Measurements from ENCODE around the gene VWA3B.

Gene VWA3B

GRCh38 chr2:98102878-98103277, 15.9 kb downstream of the VWA3B start:
- TF ChIP-seq Cebpa-rat (IDR thresholded peaks at IDR 0.05): no peak
- H3K27me3 ChIP-seq: no peaks in the 10 kb centered on the region
- peaks cover 15% of the 10 kb centered on the region for H3K9me3 ChIP-seq
- no peak overlapping the region for H3K27ac ChIP-seq
- no peak overlapping the region for H3K4me3 ChIP-seq
- H4K20me1 ChIP-seq: no peaks in the 10 kb centered on the region
- no peak overlapping the region for H3K9ac ChIP-seq
- H3K4me2 ChIP-seq: no peak overlapping the region
- H3K36me3 ChIP-seq: no peaks in the 10 kb centered on the region
- no peaks in the 10 kb centered on the region for H3K4me1 ChIP-seq

- no peaks in the 10 kb centered on the region for H3K27me3 ChIP-seq
- no peak overlapping the region for H3K27ac ChIP-seq
- no peaks in the 10 kb centered on the region for H3K36me3 ChIP-seq
- no peak overlapping the region for H3K4me2 ChIP-seq
- no peak overlapping the region for H3K4me3 ChIP-seq
- no peak overlapping the region for H3K9ac ChIP-seq
- H3K9me3 ChIP-seq: peaks cover 17% of the 10 kb centered on the region
- no peaks in the 10 kb centered on the region for H4K20me1 ChIP-seq
- H3K4me1 ChIP-seq: no peaks in the 10 kb centered on the region
- no peak for TF ChIP-seq Cebpa-rat (IDR thresholded peaks at IDR 0.05)
These were observed 21.1 kb downstream of the VWA3B start for GRCh38 chr2:98108110-98108509.

GRCh38 chr2:98110741-98111140, 23.8 kb downstream of the VWA3B start:
- H3K4me2 ChIP-seq: no peak overlapping the region
- no peak overlapping the region for H3K27ac ChIP-seq
- H3K27me3 ChIP-seq: no peaks in the 10 kb centered on the region
- H3K9me3 ChIP-seq: peaks cover 13% of the 10 kb centered on the region
- no peak overlapping the region for H3K9ac ChIP-seq
- no peaks in the 10 kb centered on the region for H3K36me3 ChIP-seq
- no peak overlapping the region for H3K4me3 ChIP-seq
- no peak for TF ChIP-seq Cebpa-rat (IDR thresholded peaks at IDR 0.05)
- H3K4me1 ChIP-seq: no peaks in the 10 kb centered on the region
- H4K20me1 ChIP-seq: no peaks in the 10 kb centered on the region

- Histone ChIP-seq H3K4me2 (no peak overlapping the region), H3K9ac (no peak overlapping the region), H3K36me3 (no peaks in the 10 kb centered on the region), H3K27me3 (no peaks in the 10 kb centered on the region), H3K4me1 (no peaks in the 10 kb centered on the region), H3K9me3 (peaks cover 13% of the 10 kb centered on the region), H4K20me1 (no peaks in the 10 kb centered on the region), H3K4me3 (no peak overlapping the region), H3K27ac (no peak overlapping the region)
- no peak for TF ChIP-seq Cebpa-rat (IDR thresholded peaks at IDR 0.05)
These were observed 27.8 kb downstream of the VWA3B start for GRCh38 chr2:98114643-98115330.

GRCh38 chr2:98118161-98118560, 31.2 kb downstream of the VWA3B start:
- Histone ChIP-seq H3K4me2 (no peak overlapping the region), H3K9me3 (0 out of 2 replicates have a peak, but pooled peaks cover 1% of the 10 kb centered on the region), H4K20me1 (no peaks in the 10 kb centered on the region), H3K36me3 (no peaks in the 10 kb centered on the region), H3K27ac (no peak overlapping the region), H3K4me1 (peaks cover 1% of the 10 kb centered on the region; the same call in 1 of the 2 replicates), H3K27me3 (no peaks in the 10 kb centered on the region), H3K4me3 (no peak overlapping the region), H3K9ac (no peak overlapping the region)
- TF ChIP-seq Cebpa-rat (IDR thresholded peaks at IDR 0.05): no peak

- Histone ChIP-seq H4K20me1 (no peaks in the 10 kb centered on the region), H3K36me3 (no peaks in the 10 kb centered on the region), H3K27me3 (no peaks in the 10 kb centered on the region), H3K9ac (no peak overlapping the region), H3K4me1 (peaks cover 7% of the 10 kb centered on the region; the same call in 1 of the 2 replicates), H3K4me2 (no peak overlapping the region), H3K9me3 (no peaks in the 10 kb centered on the region), H3K4me3 (no peak overlapping the region), H3K27ac (no peak overlapping the region)
- TF ChIP-seq Cebpa-rat (IDR thresholded peaks at IDR 0.05): no peak
These were observed 31.9 kb downstream of the VWA3B start for GRCh38 chr2:98118852-98119251.

GRCh38 chr2:98121149-98121548, 34.2 kb downstream of the VWA3B start:
- TF ChIP-seq Cebpa-rat (IDR thresholded peaks at IDR 0.05): no peak
- Histone ChIP-seq H3K9me3 (no peaks in the 10 kb centered on the region), H4K20me1 (no peaks in the 10 kb centered on the region)

GRCh38 chr2:98122524-98122923, 35.6 kb downstream of the VWA3B start:
- Histone ChIP-seq H4K20me1 (no peaks in the 10 kb centered on the region), H3K27ac (no peak overlapping the region), H3K9me3 (no peaks in the 10 kb centered on the region), H3K4me3 (no peak overlapping the region), H3K4me2 (no peak overlapping the region), H3K4me1 (peaks cover 7% of the 10 kb centered on the region; the same call in 1 of the 2 replicates), H3K27me3 (no peaks in the 10 kb centered on the region), H3K9ac (no peak overlapping the region), H3K36me3 (no peaks in the 10 kb centered on the region)
- no peak for TF ChIP-seq Cebpa-rat (IDR thresholded peaks at IDR 0.05)

More at GRCh38 chr2:98121149-98121548, 34.2 kb downstream of the VWA3B start:
- Histone ChIP-seq H3K4me3 (no peak overlapping the region), H3K27ac (no peak overlapping the region), H3K9ac (no peak overlapping the region), H3K4me1 (peaks cover 7% of the 10 kb centered on the region; the same call in 1 of the 2 replicates), H3K27me3 (no peaks in the 10 kb centered on the region), H3K4me2 (no peak overlapping the region), H3K36me3 (no peaks in the 10 kb centered on the region)

- Histone ChIP-seq H3K4me3 (no peak overlapping the region), H3K27ac (no peak overlapping the region), H3K36me3 (no peaks in the 10 kb centered on the region), H3K9me3 (no peaks in the 10 kb centered on the region), H3K9ac (no peak overlapping the region), H3K27me3 (no peaks in the 10 kb centered on the region), H3K4me2 (peak overlapping the region; percentile 17), H3K4me1 (peaks cover 7% of the 10 kb centered on the region; the same call in 1 of the 2 replicates), H4K20me1 (no peaks in the 10 kb centered on the region)
- TF ChIP-seq Cebpa-rat (IDR thresholded peaks at IDR 0.05): no peak
These were observed 36.3 kb downstream of the VWA3B start for GRCh38 chr2:98123286-98123685.

GRCh38 chr2:98126061-98126460, 39.1 kb downstream of the VWA3B start:
- no peak overlapping the region for H3K4me3 ChIP-seq
- H3K27ac ChIP-seq: no peak overlapping the region
- no peaks in the 10 kb centered on the region for H4K20me1 ChIP-seq

More at GRCh38 chr2:98126061-98126460, 39.1 kb downstream of the VWA3B start:
- H3K9me3 ChIP-seq: no peaks in the 10 kb centered on the region
- H3K9ac ChIP-seq: no peak overlapping the region
- no peak for TF ChIP-seq Cebpa-rat (IDR thresholded peaks at IDR 0.05)
- no peaks in the 10 kb centered on the region for H3K36me3 ChIP-seq
- no peak overlapping the region for H3K4me2 ChIP-seq
- H3K4me1 ChIP-seq: peaks cover 7% of the 10 kb centered on the region; the same call in 1 of the 2 replicates
- no peaks in the 10 kb centered on the region for H3K27me3 ChIP-seq

Data from BLaER1 (cell line).